ENCODE results near the gene MROH7. TPM values are rescaled to one million over a fixed set of nuclear protein-coding genes. Genes with fewer than 3 reads are reported as not detected.

The MROH7 gene
- total RNA-seq, 1 donor from 2014 or later, result not detected

- POLR2A ChIA-PET, result no interaction called here
- peaks cover 14% of the 10 kb centered on the region for H3K27me3 Mint-ChIP-seq
- intact Hi-C loops (cut with micrococcal nuclease), result no loop called here
- H3K4me1 Mint-ChIP-seq, result no peaks in the 10 kb centered on the region
- H3K9me3 Mint-ChIP-seq, result no peaks in the 10 kb centered on the region
- H3K27ac Mint-ChIP-seq, result no peak overlapping the region
- no peak for ATAC-seq (ENCODE audit: low read depth)
- CTCF ChIA-PET, result no interaction called here
- TF ChIP-seq CTCF (IDR thresholded peaks at IDR 0.05), result no peak
- DNase-seq, result no peak
- no peaks in the 10 kb centered on the region for H3K36me3 Mint-ChIP-seq (ENCODE audit: low read depth)
- no peak overlapping the region for H3K4me3 Mint-ChIP-seq
Observed at GRCh38 chr1:54695221-54695620, 53.6 kb downstream of the MROH7 start.

- H3K9me3 Mint-ChIP-seq, result no peaks in the 10 kb centered on the region
Observed at GRCh38 chr1:54695764-54696163, 54.2 kb downstream of the MROH7 start.

GRCh38 chr1:54696262-54696661, 54.7 kb downstream of the MROH7 start:
- no peaks in the 10 kb centered on the region for H3K9me3 Mint-ChIP-seq
- H3K4me1 Mint-ChIP-seq, result no peaks in the 10 kb centered on the region
- intact Hi-C loops (cut with micrococcal nuclease), result no loop called here
- DNase-seq (no peak), ATAC-seq (ENCODE audit: low read depth) (no peak)
- ChIA-PET POLR2A (no interaction called here), CTCF (no interaction called here)
- H3K27ac Mint-ChIP-seq, result no peak overlapping the region
- no peak overlapping the region for H3K4me3 Mint-ChIP-seq
- TF ChIP-seq CTCF (IDR thresholded peaks at IDR 0.05), result no peak
- H3K27me3 Mint-ChIP-seq, result peaks cover 14% of the 10 kb centered on the region
- H3K36me3 Mint-ChIP-seq (ENCODE audit: low read depth), result no peaks in the 10 kb centered on the region

More at GRCh38 chr1:54695764-54696163, 54.2 kb downstream of the MROH7 start:
- H3K36me3 Mint-ChIP-seq (ENCODE audit: low read depth), result no peaks in the 10 kb centered on the region
- H3K27ac Mint-ChIP-seq, result no peak overlapping the region
- intact Hi-C loops (cut with micrococcal nuclease), result no loop called here
- H3K4me3 Mint-ChIP-seq, result no peak overlapping the region
- DNase-seq (no peak), ATAC-seq (ENCODE audit: low read depth) (no peak)
- peaks cover 14% of the 10 kb centered on the region for H3K27me3 Mint-ChIP-seq
- ChIA-PET CTCF (no interaction called here), POLR2A (no interaction called here)
- no peak for TF ChIP-seq CTCF (IDR thresholded peaks at IDR 0.05)
- no peaks in the 10 kb centered on the region for H3K4me1 Mint-ChIP-seq

DNA sequence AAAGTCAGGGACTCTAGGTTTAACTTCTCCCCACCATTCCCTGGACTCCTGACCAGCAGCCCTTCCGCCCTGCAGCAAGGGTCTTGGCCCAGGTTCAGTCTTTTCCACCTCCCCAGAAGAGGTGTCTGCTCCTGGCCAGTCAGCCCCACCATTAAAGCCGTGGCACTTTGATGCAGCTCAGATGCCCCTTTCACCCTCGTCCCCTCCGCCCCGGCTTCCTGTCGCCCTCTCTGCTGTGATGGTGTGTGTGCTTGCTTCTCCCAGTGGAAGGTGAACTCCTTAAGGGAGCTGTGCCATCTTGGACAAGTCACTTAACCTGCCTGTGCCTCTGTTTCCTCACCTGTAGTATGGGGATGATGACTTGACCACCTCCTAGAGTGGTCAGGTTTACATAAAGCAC, 56.3 kb downstream of the MROH7 start:
- intact Hi-C loops (cut with micrococcal nuclease), result no loop called here
- ChIA-PET CTCF (no interaction called here), POLR2A (no interaction called here)
- no peaks in the 10 kb centered on the region for H3K4me1 Mint-ChIP-seq
- DNase-seq (no peak), ATAC-seq (ENCODE audit: low read depth) (no peak)
- H3K9me3 Mint-ChIP-seq, result no peaks in the 10 kb centered on the region
- no peak overlapping the region for H3K4me3 Mint-ChIP-seq
- no peak for TF ChIP-seq CTCF (IDR thresholded peaks at IDR 0.05)
- peaks cover 17% of the 10 kb centered on the region for H3K27me3 Mint-ChIP-seq
- no peaks in the 10 kb centered on the region for H3K36me3 Mint-ChIP-seq (ENCODE audit: low read depth)
- H3K27ac Mint-ChIP-seq, result no peak overlapping the region

- Mint-ChIP-seq H3K4me1 (no peaks in the 10 kb centered on the region), H3K9me3 (no peaks in the 10 kb centered on the region), H3K27me3 (peaks cover 17% of the 10 kb centered on the region), H3K36me3 (ENCODE audit: low read depth) (no peaks in the 10 kb centered on the region), H3K27ac (no peak overlapping the region), H3K4me3 (no peak overlapping the region)
- TF ChIP-seq CTCF (IDR thresholded peaks at IDR 0.05), result no peak
- no peak for ATAC-seq (ENCODE audit: low read depth)
- CTCF ChIA-PET, result no interaction called here
- DNase-seq, result no peak
- intact Hi-C loops (cut with micrococcal nuclease), result no loop called here
- POLR2A ChIA-PET, result no interaction called here
Observed at GRCh38 chr1:54698346-54698745, 56.8 kb downstream of the MROH7 start.

All from activated B cell treated with CpG ODN at 0.5 μM for 24 hours (primary cell).